ENCODE measurements around the gene PDZD2. TPM values are rescaled to one million over a fixed set of nuclear protein-coding genes. Genes with fewer than 3 reads are reported as not detected.

Gene PDZD2
- total RNA-seq, 1 donor from 2014 or later = 70.9 TPM

DNA sequence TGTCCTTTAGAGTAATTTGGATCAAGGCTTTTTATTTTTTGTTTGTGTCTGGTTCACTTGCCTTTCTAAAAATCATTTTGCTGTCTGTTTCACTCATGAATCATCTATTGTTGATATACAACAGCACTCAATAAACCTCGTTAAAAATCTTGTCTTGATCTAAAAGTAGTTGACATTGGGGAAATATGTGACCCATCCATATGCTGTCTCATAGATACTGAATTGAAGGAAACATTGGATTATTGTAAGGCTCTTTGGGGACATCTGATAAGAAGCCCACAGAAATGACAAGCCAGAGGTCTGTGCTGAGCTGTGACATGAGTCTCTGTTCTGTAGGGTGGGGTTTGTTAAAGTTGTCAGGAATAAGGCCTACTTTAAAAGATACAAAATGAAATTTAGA, 208.0 kb downstream of the PDZD2 start:
- H3K4me3 ChIP-seq = no peak overlapping the region
- TF ChIP-seq, protein P1, sequence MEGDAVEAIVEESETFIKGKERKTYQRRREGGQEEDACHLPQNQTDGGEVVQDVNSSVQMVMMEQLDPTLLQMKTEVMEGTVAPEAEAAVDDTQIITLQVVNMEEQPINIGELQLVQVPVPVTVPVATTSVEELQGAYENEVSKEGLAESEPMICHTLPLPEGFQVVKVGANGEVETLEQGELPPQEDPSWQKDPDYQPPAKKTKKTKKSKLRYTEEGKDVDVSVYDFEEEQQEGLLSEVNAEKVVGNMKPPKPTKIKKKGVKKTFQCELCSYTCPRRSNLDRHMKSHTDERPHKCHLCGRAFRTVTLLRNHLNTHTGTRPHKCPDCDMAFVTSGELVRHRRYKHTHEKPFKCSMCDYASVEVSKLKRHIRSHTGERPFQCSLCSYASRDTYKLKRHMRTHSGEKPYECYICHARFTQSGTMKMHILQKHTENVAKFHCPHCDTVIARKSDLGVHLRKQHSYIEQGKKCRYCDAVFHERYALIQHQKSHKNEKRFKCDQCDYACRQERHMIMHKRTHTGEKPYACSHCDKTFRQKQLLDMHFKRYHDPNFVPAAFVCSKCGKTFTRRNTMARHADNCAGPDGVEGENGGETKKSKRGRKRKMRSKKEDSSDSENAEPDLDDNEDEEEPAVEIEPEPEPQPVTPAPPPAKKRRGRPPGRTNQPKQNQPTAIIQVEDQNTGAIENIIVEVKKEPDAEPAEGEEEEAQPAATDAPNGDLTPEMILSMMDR (IDR thresholded peaks at IDR 0.05) = no peak
- intact Hi-C loops (cut with DNase I) = no loop called here
- H3K4me1 ChIP-seq = no peaks in the 10 kb centered on the region
- H3K27ac ChIP-seq = no peak overlapping the region
- no peak for DNase-seq
- no peaks in the 10 kb centered on the region for H3K27me3 ChIP-seq
- no peaks in the 10 kb centered on the region for H3K9me3 ChIP-seq
- ATAC-seq = no peak
- no peaks in the 10 kb centered on the region for H3K36me3 ChIP-seq

DNA sequence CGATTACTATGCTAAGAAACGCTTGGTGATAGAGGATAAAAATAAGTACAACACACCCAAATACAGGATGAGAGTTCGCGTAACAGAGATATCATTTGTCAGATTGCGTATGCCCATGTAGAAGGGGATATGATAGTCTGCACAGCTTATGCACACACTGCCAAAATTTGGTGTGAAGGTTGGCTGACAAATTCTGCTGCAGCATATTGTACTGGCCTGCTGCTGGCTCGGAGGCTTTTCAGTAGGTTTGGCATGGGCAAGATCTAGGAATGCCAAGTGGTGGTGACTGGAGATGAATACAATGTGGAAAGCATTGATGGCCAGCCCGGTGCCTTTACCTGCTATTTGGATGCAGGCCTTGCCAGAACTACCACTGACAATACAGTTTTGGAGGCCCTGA, 208.4 kb downstream of the PDZD2 start:
- Histone ChIP-seq H3K9me3 (no peaks in the 10 kb centered on the region), H3K27ac (no peak overlapping the region), H3K4me1 (no peaks in the 10 kb centered on the region), H3K36me3 (no peaks in the 10 kb centered on the region), H3K4me3 (no peak overlapping the region), H3K27me3 (no peaks in the 10 kb centered on the region)
- DNase-seq = no peak
- intact Hi-C loops (cut with DNase I) = no loop called here
- TF ChIP-seq, protein P1 (IDR thresholded peaks at IDR 0.05) = no peak
- peak; percentile 34 for ATAC-seq

DNA sequence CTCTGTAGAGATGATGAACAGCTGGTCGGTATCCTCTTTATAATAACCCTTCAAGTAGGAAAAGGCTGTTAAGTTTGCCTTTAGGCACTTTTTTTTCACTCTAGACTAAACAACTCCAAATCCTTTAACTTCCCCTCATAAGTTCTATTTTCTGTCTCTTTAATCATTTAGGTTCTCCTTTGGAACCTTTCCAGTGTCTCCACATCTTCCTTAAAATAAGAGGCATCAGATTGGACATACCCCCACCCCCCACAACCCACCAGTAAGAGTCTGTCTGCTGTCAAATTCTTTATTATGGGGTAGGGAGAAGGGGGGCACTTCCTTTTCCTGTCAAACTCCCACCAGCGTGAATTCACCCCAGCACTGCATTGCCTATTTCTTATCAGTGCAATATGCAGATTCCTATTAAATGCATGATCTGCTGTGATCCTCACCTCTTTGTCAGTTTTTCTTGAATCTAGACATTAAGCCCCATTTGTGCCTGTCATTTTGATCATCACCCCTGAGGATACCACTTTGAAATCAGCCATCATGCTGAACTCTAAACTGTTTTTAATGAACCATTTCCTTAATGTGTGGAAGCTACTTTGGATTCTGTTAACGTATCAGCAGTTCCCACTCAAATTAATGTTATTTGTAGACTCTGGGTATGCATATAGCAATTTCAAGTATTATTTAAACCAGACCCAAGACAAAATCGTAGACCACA, 212.2 kb downstream of the PDZD2 start:
- TF ChIP-seq, protein P1 (IDR thresholded peaks at IDR 0.05) = no peak
- Histone ChIP-seq H3K4me1 (peaks cover 19% of the 10 kb centered on the region), H3K36me3 (no peaks in the 10 kb centered on the region), H3K27ac (no peak overlapping the region), H3K4me3 (no peak overlapping the region), H3K27me3 (no peaks in the 10 kb centered on the region), H3K9me3 (no peaks in the 10 kb centered on the region)
- ATAC-seq (no peak), DNase-seq (no peak)
- intact Hi-C loops (cut with DNase I) = no loop called here

DNA sequence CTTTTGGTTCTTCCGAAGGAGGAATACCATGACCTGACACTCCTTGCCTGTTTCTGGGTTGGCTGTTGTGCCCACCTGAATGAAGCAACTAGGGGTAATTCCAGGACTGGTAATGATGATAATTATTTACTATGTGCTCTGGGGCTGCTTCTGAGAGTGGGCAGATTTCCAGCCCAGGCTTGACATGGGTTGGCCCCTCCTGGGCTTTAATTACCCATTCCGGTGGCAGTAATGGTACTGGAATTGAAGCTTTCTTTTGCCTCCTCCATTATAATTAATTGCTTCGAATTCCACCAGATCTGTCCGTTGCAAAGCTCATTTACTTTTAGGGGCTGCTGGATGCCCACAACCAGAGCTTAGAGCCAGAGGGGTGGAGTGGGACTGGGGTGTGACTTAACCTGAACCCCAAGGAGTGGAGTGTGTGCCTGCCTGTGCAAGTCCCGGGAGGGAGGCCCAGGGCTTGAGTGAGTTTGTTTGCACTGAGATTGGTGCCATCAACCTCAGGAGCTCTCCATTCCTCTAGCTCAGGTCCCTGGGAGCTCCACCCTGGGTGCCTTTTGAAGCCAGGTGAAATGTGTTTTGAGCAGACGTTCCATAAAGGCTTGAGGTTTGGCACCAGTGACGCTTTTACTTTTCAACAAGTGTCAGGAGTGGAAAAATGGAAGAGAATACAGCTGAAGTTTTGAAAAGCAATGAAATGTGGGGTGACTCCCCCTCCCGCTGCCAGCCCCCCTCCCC, 214.6 kb downstream of the PDZD2 start:
- Histone ChIP-seq H3K9me3 (no peaks in the 10 kb centered on the region), H3K36me3 (no peaks in the 10 kb centered on the region), H3K4me1 (peaks cover 19% of the 10 kb centered on the region), H3K27me3 (no peaks in the 10 kb centered on the region), H3K4me3 (peak overlapping the region; percentile 74), H3K27ac (peak overlapping the region; percentile 87)
- TF ChIP-seq, protein P1 (IDR thresholded peaks at IDR 0.05) = no peak
- ATAC-seq = peak; percentile 70
- intact Hi-C loops (cut with DNase I) = no loop called here
- no peak for DNase-seq

DNA sequence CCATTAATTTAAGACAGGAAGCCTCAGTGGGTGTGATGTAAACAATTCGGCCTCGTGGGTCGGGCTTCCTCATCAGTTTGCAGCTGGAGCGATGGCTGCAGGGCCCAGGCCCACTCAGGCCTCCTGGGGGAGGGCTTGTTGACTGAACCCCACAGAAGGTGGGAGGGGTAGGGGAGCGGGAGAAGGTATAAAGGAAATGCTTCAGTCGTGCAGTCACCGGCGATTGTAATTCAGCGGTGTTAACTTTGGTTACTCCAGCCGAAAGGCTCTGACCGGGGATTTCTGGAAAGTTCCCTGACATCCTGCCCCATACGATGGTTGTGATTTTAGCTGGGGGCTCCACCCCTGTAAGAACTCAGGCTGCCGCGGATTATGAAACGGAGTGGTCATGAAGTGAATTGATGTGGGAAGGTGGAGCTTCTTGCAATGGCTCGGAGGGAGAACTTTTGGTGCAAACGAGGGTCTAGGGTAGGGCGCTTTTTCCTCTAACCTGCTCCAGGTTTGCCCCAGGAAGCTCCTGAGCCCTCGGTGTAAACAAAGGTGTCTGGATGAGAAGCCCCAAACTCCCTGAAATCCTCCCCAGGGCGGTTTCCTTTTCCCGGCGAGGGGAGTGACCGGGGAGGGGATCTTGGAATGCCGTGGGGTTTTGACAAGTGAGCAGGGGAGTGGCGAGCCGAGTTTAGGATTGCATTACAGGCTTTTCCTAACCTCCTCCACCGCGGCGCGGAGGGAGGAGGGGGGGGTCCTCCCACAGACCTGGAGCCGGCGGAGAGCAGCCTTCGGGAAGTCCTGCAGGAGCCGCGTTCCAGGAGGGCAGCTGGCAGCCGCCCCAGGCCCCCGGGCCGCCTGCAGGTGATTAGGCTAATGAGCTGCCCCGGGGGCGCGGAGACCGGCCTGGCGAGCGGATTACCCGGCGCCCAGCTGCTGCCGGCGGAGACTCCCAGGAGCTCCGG, 215.5 kb downstream of the PDZD2 start:
- no peaks in the 10 kb centered on the region for H3K36me3 ChIP-seq
- peaks cover 19% of the 10 kb centered on the region for H3K4me1 ChIP-seq
- intact Hi-C loops (cut with DNase I) = no loop called here
- H3K9me3 ChIP-seq = peaks cover 8% of the 10 kb centered on the region
- H3K27me3 ChIP-seq = no peaks in the 10 kb centered on the region
- DNase-seq = peak; percentile 81
- H3K27ac ChIP-seq = peak overlapping the region; percentile 87
- peak overlapping the region; percentile 74 for H3K4me3 ChIP-seq
- ATAC-seq = peak; percentile 85
- TF ChIP-seq, protein P1 (IDR thresholded peaks at IDR 0.05) = no peak

Data from upper lobe of right lung (tissue), 1 donor.